Stimulated activated naive CD4-positive, alpha-beta T cell treated with Interleukin-2 at 50 U/mL for 16 hours (primary cell): Measurements from ENCODE around the gene MGST2.

ENCODE experiments used
- DNase-seq: peaks from one replicate; lab custom pipeline; 2025; lab: John Stamatoyannopoulos, UW

MGST2 gene

DNA sequence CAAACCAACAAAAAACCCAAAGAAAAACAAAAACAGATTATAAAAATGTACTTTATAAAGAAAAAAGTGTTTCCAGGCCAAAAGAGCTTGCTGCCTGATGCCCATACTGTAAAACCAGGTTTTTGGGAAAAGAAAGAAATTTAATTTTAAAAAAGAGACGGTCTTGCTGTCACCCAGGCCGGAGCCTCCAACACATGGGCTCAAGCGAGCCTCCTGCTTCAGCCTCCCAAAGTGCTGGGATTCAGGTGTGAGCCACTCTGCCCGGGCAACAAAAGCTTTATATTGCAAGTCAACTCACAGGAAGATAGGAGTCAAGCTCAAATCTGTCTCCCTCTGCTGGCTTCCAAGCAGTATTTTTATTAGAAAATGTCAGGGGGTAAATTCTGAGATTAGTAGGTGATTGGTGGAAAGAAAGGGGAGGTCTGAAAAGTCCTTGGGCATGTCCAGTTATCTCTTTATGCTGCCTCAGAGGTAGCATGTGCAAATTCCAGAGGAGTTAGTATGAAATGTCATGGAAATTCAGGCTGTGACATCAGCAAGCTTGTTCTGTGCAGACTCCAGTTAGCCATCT lies 39.4 kb downstream of the MGST2 start:
- no peak for DNase-seq

DNA sequence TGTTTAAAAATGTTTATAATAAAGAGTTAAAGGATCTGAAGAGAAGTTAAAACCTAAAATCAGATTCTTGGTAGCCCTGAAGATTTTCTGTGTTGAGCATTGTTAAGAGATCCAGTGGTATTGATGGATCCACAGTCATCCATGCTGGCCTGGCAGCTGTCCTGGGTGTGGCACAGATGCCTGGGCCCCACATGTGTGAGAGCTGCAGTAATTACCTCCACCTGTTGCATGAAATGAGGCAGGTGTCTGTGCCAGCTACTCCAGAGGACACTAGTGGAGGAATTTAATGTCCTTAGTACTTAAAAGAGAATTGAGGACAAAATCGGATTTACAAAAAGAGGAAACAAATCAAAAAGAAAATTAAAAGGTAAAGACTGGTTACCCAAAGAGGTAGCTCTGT lies 44.0 kb downstream of the MGST2 start:
- no peak for DNase-seq

- no peak for DNase-seq
Observed at GRCh38 chr4:139710073-139710472, 44.5 kb downstream of the MGST2 start.

DNA sequence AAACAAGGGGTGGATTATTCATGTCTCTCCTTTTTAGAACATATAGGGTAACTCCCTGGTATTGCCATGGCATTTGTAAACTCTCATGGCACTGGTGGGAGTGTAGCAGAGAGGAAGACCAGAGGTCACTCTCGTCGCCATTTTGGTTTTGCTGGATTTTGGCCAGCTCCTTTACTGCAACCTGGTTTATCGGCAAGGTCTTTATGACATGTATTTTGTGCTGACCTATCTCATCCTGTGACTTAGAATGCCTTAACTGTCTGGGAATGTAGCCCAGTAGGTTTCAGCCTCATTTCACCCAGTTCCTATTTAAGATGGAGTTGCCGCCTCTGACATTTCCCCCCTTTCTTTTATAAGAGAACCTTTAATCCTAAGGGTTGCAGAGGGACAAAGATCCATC lies 45.8 kb downstream of the MGST2 start:
- no peak for DNase-seq

- no peak for DNase-seq
Observed at GRCh38 chr4:139712882-139713281, 47.3 kb downstream of the MGST2 start.

DNA sequence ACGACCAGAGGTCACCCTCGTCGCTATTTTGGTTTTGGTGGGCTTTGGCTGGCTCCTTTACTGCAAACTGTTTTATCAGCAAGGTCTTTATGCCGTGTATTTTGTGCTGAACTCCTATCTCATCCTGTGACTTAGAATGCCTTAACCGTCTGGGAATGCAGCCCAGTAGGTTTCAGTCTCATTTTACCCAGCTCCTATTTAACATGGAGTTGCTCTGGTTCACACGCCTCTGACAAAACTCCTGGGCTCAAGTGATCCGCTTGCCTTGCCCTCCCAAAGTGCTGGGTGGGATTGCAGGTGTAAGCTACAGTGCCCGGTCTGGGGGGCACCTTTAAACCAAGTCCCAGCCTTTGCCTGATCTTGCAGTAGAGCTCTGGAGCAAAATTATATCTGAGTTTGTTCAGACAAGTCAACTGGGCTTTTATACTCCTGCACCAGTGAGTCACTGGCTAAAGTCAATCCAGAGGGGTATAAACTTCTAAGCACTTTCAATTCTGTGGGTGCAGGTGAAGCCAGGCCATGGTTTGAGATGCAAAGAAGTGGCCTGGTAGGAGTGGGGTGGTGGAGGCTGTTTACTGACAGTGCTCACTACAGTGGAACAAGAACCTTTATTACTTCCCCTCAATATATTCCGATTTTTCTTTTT lies 50.2 kb downstream of the MGST2 start:
- DNase-seq: no peak

GRCh38 chr4:139718358-139718757 lies 52.7 kb downstream of the MGST2 start:
- no peak for DNase-seq

GRCh38 chr4:139718833-139719232 lies 53.2 kb downstream of the MGST2 start:
- DNase-seq: no peak

DNA sequence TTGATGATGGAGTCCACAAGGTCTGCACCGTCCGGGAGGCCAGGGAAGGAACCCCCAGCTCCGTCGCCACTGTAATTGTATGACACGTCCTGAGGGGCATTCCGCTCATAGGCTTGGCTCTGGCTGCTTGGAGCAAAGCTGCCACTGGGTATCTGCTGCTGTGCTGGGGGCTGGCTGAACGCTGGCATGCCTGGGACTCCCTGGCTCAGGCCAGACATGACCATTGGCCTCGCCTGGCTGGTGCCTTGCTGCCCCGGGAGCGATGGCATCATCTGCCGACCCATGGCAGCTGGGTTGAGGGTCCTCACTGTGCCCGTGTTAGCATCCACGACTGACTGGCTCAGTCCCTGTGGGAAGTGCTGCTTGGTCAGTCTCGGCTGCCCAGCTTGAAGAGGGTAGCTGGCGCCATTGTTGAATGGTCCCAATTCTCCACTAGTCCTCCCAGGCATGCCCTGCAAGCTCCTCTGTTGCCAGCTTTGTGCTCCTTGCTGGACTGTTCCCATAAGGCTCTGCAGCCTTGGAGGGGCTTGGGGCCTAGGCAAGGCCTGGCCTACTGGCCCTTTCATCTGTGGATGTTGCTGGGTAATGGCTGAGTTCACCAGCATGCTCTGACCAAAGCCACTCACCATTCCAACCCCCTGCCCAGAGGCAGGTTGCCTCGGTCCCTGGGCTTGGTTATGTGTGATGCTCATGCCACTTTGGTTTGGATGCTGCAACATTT lies 53.9 kb downstream of the MGST2 start:
- DNase-seq: no peak

GRCh38 chr4:139720806-139721205 lies 55.2 kb downstream of the MGST2 start:
- no peak for DNase-seq

DNA sequence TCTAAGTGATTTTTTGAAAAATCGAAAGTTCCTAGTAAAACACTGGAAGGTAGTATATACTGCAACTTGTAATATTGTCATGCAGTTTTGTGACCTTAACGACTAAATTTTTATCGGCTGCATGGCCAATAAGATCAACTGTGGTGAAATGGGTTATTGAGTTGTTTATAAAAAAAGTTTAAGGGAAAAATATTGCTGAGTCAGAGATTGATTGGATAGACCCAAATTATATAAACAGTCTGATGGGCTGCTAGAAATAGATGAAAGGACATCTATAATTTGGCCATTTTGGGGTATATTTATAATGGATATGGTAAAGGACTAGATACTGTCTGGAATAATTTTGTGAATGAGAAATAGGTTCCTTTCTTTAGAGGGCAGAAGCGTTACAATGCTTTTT lies 56.2 kb downstream of the MGST2 start:
- DNase-seq: no peak

DNA sequence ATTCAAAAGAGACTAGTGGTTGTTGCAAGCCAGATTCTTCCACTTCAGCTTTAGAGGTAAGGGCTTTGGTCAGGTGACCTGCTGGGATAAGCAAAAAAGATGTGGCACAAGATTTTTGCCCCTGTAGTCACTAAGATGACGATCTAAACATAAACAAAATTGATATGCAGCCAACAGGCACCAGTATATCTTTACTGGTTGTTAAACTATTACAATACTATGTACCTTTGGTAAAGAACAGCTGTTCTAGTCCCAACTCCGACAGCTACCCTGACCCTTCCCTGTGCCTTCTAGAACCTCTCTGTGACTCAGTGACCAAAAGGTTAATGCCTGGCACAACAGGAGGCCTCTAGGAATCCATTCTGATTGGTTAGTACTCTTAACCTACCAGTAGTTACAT lies 59.6 kb downstream of the MGST2 start:
- no peak for DNase-seq

DNA sequence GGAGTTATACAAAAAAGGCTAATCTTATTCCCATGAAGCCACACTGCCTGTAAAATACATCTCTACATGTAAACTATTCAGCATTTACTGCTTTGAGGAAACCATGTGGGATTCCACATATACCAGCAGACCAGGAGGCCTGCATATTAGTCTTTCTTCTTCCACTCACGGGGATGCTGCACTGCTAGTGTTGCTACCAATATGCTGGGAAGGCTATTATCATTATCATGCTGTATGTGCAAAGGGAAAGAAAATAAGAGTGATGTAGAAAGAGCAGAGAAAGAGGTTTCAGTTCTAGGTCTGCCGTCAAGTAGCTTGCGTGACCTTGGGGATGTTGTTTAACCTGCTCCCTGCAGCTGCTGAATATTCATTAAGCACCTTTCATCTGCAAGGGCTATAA lies 61.0 kb downstream of the MGST2 start:
- DNase-seq: no peak

DNA sequence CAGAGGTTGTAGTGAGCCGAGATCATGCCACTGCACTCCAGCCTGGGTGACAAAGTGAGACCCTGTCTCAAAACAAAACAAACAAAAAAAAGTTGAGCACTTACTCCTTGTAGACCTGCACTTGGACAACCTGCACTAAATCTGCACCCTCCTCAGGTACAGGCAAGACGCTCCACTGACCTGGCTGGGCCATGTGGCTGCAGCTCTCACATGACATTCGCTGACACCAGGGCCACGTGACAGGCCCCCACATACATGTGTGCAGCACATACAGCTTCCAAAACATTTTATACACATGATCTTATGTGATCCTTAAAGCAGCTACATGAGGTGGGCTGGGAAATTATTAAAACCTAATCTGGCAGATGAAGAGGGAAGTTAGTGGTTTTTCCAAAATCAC lies 62.5 kb downstream of the MGST2 start:
- no peak for DNase-seq

- DNase-seq: no peak
Observed at GRCh38 chr4:139728840-139729239, 63.2 kb downstream of the MGST2 start.

DNA sequence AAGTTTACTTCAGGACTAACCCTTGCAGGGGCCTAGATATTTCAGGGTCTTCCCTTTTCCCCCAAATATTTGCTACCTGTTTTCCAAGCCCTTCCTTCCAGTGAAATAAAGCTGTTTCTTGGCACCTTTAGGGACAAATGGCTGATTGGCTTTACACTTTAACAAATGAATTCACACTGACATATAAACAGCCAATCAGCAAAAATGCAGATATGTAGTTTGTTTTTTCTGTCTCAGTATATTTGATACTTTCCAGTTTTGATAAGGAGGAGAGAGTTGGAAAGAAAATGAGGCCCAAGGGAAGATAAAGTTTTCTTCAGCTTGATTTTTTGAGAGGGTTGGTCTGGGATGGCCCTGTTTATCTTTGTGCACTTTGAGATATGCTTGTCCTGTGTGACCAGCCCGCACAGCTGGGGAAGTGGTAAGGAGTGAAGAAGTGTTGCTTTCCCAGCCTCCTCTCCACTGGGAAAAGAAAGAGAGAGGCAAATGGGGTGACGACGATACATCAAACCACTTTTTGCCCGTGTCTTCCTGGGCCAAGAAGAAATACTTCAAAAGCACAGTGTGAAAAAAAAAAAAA lies 67.5 kb downstream of the MGST2 start:
- DNase-seq: no peak

- no peak for DNase-seq
Observed at GRCh38 chr4:139734201-139734874, 68.7 kb downstream of the MGST2 start.

DNA sequence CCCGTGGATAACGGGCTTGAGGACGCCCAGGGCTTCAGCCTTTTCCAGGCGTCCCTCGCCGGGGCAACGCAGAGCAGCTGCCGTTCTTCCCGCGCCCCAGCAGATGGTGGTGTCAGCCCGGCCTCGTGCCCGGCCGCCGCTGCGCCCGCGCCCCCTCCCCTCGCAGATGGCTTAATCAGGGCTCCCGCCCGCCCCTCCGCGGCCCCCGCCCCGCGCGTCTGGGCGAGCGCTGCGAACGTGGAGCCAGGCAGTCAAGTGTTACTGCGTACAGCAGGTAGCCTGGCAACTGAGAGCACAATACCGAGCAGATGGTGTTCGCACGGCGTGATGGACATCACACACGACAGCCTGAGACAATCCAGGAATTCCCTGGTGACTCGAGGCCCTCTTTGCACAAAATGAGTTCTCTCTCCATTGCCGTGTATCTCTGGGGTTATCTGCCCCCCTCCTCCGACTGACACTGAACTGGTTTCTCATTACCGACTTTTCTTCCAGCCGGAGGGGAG lies 69.3 kb downstream of the MGST2 start:
- peak; percentile 27 for DNase-seq

DNA sequence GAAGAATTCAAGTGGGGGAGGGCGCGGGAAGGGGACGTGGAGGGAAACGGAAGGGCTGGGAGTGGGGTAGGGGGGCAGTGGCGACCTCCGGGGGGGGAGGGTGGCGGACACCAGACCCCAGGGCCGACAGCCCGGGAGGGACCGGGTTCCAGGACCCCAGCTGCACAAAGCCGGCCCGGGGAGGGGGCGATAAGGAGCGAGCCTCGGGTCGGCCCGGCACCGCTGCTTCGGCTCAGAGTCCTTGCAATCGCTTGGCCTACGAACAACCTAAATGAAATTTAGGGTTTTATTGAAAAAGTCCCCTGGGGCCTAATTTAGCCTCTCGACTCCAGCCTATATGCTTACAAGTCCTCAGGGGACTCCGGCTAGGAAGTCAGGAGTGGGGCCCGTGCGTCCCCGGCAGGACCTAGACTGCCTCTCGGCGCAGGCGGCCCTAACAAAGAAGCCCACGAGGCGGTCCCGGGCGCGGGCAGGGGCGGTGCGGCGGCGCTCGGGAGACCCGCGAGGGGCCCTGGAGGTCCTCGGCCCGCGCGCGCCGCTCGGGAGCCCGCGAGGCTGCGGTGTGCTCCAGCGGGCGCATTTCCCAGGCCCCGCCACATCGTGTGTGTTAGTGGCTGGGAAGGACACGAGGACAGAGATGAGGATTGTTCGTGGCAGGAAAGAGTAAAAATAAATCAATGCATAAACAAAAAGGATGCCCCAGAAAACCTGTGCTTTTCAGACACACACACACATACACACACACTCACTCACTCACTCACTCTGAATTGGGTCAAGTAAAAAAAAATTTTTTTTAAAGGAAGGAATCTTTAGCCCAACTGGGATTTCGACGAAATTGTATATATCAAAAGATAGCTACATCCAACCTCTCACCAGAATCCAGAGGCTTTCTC lies 70.0 kb downstream of the MGST2 start:
- no peak for DNase-seq

GRCh38 chr4:139736274-139736660 lies 70.6 kb downstream of the MGST2 start:
- no peak for DNase-seq

DNA sequence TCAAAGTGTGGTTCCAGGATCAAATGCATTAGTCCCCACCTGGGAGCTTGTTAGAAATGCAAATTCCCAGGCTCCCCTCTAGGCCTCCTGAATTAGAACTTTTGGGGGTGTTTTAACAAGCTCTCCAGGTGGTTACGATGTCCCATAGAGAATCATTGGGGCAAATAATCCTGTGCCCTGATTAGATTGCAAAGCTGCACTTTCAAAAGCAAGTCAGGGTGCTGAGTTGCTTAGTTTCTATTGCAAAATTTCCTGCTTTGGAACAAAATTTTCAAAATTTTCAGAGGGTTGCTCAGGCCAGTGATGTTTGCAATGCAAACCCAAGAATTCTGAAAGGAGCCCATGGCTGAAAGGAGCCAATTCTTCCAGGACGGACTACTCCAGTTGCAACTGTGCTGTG lies 71.0 kb downstream of the MGST2 start:
- DNase-seq: no peak
